Kidney (tissue), 14 donors: ENCODE data around the gene FAM83E. TPM values are rescaled to one million over a fixed set of nuclear protein-coding genes. Genes with fewer than 3 reads are reported as not detected.
A peak's percentile ranks its signal among the peaks of the same experiment; 100 is the strongest.

Source experiments
- DNase-seq, 5 donors: peaks; one replicate each; pipeline ENCODE4 v3.0.0-alpha.2; 2013 to 2020
- FAIRE-seq: peaks from 2 replicates; lab custom pipeline; 2012; peaks lifted over from hg19 to GRCh38; lab: Jason Lieb, UNC
- H3K27ac ChIP-seq, 2 donors: one replicate each; pipeline ENCODE4 v1.7.0; 2013; ENCODE audit warnings: low read depth in 2 of 2, low read length in 2 of 2, inconsistent platforms in 1 of 2
- H3K27me3 ChIP-seq: one replicate; pipeline ENCODE4 v1.7.1; 2013; ENCODE audit warnings: low read length, inconsistent platforms; ENCODE audit not compliant: control insufficient read depth, insufficient read depth
- H3K36me3 ChIP-seq, 3 donors: one replicate each; pipeline versions ENCODE4 v1.7.0 to v1.7.1; 2013; ENCODE audit warnings: low read length in 3 of 3, control low read depth in 1 of 3, inconsistent platforms in 1 of 3; ENCODE audit not compliant: insufficient read depth in 3 of 3, control insufficient read depth in 2 of 3
- H3K4me1 ChIP-seq, 3 donors: one replicate each; pipeline versions ENCODE4 v1.7.0 to v1.7.1; 2013; ENCODE audit warnings: low read length in 3 of 3, inconsistent platforms in 1 of 3, low read depth in 1 of 3; ENCODE audit not compliant: control insufficient read depth in 2 of 3, insufficient read depth in 2 of 3
- H3K4me3 ChIP-seq, 3 donors: one replicate each; pipeline versions ENCODE4 v1.7.0 to v1.8.1; 2013; ENCODE audit warnings: low read length in 3 of 3, control low read depth in 1 of 3, inconsistent platforms in 1 of 3
- H3K9ac ChIP-seq, 3 donors: one replicate each; pipeline versions ENCODE4 v1.7.0 to v1.7.1; 2013; ENCODE audit warnings: low read length in 3 of 3, control low read depth in 1 of 3, inconsistent platforms in 1 of 3
- H3K9me3 ChIP-seq, 3 donors: one replicate each; pipeline versions ENCODE4 v1.7.0 to v1.7.1; 2013; ENCODE audit warnings: low read length in 3 of 3, control low read depth in 1 of 3, inconsistent platforms in 1 of 3; ENCODE audit not compliant: control insufficient read depth in 2 of 3, insufficient read depth in 1 of 3
- CTCF ChIP-seq: IDR thresholded peaks from 3 replicates; pipeline ENCODE4 v1.5.1; 2012; ENCODE audit warnings: mild to moderate bottlenecking, moderate library complexity, borderline replicate concordance; ENCODE audit not compliant: insufficient read depth; ENCODE audit errors: extremely low read depth
- intact Hi-C: fragments of 100-400 bp; cut with DNase I; formaldehyde crosslinking; loops from one replicate; pipeline ENCODE4 v1.11.1; 2022
- polyA plus RNA-seq: library from polyadenylated mRNA; stranded (reverse); fragments of 350-450 nt; fragmentation: Illumina TruSeq; extraction: RNeasy Lipid Tissue Mini Kit (QIAGEN cat#74804); gene quantifications from one replicate; pipeline ENCODE4 v1.2.3, GENCODE V29; 2014; ENCODE audit warnings: low read depth, low replicate concordance; ENCODE audit not compliant: insufficient read depth
- total RNA-seq: library from RNA; stranded (reverse); fragmentation: NEBNext Ultra II Directional; extraction: Animal tissue kit (Norgen Biotek cat#: 25700); gene quantifications from one replicate; pipeline ENCODE4 v1.2.1, GENCODE V29; 2021
- donor health status: control.
- donor health status: control.
- donor health status: control.
- donor health status: control.
- donor health status: control.
- donor health status: DM: yes; HTN: yes; CAD: no.
- donor health status: Normal renal cell carcinoma (clear cell type).

Gene FAM83E
- total and polyA plus RNA-seq, 2 donors from 2014 or later, result 0.41 to 15.9 TPM

- Histone ChIP-seq H3K36me3 (peaks cover 0 to 18% (median 15%) of the 10 kb centered on the region in 3 donors), H3K27me3 (no peaks in the 10 kb centered on the region), H3K27ac (peak within 1 kb of the TSS; percentile 84 to 90), H3K9ac (peak within 1 kb of the TSS; percentile 86 to 99 (median 98)), H3K9me3 (no peaks in the 10 kb centered on the region), H3K4me1 (peaks cover 3 to 25% (median 16%) of the 10 kb centered on the region in 3 donors), H3K4me3 (peak within 1 kb of the TSS; percentile 95 to 100 (median 97))
- no peak for TF ChIP-seq CTCF
- FAIRE-seq (peak; percentile 72), DNase-seq (peak; percentile 99 to 100 (median 100))
- intact Hi-C loops, result no loop called here
Observed at GRCh38 chr19:48618916-48619691, 4.2 kb upstream of the FAM83E start, which contains the start of the genes RPL18 and SPHK2. Gene RPL18 (minus strand): TSS chr19:48619178. CDS start chr19:48619143, 35 bp downstream. Gene SPHK2 (plus strand): TSS chr19:48619506. CDS start chr19:48620515, 1,009 bp downstream.

- no peak for FAIRE-seq
- Histone ChIP-seq H3K9ac (peak overlapping the region; percentile 77 to 99 (median 98)), H3K27ac (peak overlapping the region; percentile 81 to 90), H3K4me3 (peak overlapping the region; percentile 95 to 100 (median 97)), H3K36me3 (peaks cover 0 to 18% (median 15%) of the 10 kb centered on the region in 3 donors), H3K9me3 (no peaks in the 10 kb centered on the region), H3K4me1 (peaks cover under 1 to 20% (median 11%) of the 10 kb centered on the region in 3 donors), H3K27me3 (no peaks in the 10 kb centered on the region)
- intact Hi-C loops, result no loop called here
- DNase-seq, result peak in 1 of 5 donors; percentile 83
- no peak for TF ChIP-seq CTCF
Observed at GRCh38 chr19:48618278-48618915, 3.5 kb upstream of the FAM83E start.

GRCh38 chr19:48617146-48617937 is 2.5 kb upstream of the FAM83E start:
- peaks cover 0 to 18% (median 9%) of the 10 kb centered on the region in 3 donors for H3K4me1 ChIP-seq
- no peaks in the 10 kb centered on the region for H3K27me3 ChIP-seq
- peak in 1 of 5 donors; percentile 59 for DNase-seq
- intact Hi-C loops, result no loop called here
- peaks cover 0 to 18% (median 13%) of the 10 kb centered on the region in 3 donors for H3K36me3 ChIP-seq
- FAIRE-seq, result no peak
- peak overlapping the region; percentile 3 to 100 (median 97) for H3K4me3 ChIP-seq
- no peak overlapping the region for H3K27ac ChIP-seq
- no peak for TF ChIP-seq CTCF
- peak overlapping the region in 2 of 3 donors; percentile 98 to 99 for H3K9ac ChIP-seq
- no peaks in the 10 kb centered on the region for H3K9me3 ChIP-seq
